RCC 7860 (cell line): Measurements from ENCODE around the gene CYP2A6.
"Not testable (repeated sequence)": the region's sequence is repeated elsewhere in the genome, so short reads cannot be mapped to it uniquely, and the experiment has no call there.

ENCODE experiments used
- DNase-seq: peaks from one replicate; pipeline ENCODE4 v3.0.0-alpha.2; 2015; ENCODE audit warnings: low spot score
- FAIRE-seq: peaks from 2 replicates; lab custom pipeline; 2012; peaks lifted over from hg19 to GRCh38; lab: Jason Lieb, UNC

The CYP2A6 gene

DNA sequence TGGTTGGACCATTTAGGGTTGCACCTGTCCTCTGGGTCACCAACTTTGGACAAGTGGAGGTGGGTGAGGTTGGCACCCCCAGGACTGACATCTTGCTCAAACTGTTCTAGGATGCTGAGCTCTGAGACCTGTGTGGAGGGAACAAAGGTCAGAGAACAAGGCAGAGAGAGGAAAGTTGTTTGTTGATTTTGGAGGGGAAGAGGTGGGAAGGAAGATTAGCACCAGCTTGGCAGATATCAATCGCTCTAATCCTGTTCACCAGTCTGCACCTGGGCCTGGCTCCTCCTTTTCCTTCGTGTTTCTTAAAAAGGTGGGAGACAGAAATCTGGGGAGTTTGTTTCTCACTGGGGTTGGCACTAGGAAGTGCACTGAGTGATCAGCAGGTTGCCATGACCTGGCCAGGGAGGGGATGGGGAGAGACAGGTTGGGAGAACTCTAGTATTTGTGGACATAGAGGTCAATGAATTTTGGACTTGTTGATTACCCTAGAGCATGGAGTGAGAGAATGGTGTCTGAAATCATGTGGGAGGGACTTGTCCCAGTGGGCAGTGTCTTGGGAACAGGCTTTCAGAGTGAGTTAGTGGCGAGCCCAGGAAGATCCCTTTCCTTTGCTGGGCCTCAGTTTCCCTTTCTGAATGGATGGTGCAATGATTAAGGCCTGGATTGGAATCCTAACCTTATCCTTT is 2.4 kb upstream of the CYP2A6 start:
- FAIRE-seq, DNase-seq: not testable (repeated sequence)

DNA sequence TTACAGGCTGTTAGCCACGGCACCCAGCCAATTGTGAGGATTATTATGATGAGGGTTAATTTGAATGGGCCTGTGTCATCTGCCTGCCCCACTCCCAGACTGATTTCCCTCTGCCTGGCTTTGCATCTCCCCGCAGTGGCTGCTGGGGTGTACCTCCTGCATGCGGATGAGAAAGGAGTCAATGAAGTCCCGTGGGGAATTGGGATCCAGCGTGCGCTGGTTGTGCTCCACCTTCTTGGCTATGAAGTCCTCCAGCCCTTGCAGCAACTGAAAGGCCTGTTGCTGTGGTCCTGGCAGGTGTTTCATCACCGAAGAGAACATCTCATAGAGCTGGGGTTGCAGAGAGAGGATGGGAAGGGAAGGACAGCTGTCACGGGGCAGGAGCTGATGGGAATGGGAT is 3.5 kb downstream of the CYP2A6 start:
- FAIRE-seq, DNase-seq: not testable (repeated sequence)

GRCh38 chr19:40843653-40844052 is 6.6 kb downstream of the CYP2A6 start:
- not testable (repeated sequence) for FAIRE-seq, DNase-seq

GRCh38 chr19:40842997-40843652 is 7.1 kb downstream of the CYP2A6 start:
- DNase-seq, FAIRE-seq: not testable (repeated sequence)

- FAIRE-seq, DNase-seq: not testable (repeated sequence)
Observed at GRCh38 chr19:40842012-40842411, 8.2 kb downstream of the CYP2A6 start.

DNA sequence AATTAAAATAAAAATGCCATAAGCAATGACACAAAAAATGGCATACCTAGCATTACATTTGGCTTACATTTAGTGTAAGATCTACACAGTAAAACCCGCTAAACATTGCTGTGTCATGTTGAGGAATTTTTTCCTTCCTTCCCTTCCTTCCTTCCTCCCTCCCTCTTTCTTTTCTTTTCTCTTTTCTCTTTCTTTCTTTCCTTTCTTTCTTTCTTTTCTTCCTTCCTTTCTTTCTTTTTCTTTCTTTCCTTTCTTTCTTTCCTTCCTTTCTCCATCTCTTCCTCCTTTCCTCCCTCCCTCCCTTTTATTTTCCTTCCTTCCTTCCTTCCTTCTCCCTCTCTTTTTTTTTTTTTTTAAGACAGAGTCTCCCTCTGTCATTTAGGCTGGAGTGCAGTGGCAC is 11.8 kb downstream of the CYP2A6 start:
- FAIRE-seq, DNase-seq: not testable (repeated sequence)

- no peak for DNase-seq
- no peak for FAIRE-seq
Observed at GRCh38 chr19:40836754-40837429, 13.4 kb downstream of the CYP2A6 start.

DNA sequence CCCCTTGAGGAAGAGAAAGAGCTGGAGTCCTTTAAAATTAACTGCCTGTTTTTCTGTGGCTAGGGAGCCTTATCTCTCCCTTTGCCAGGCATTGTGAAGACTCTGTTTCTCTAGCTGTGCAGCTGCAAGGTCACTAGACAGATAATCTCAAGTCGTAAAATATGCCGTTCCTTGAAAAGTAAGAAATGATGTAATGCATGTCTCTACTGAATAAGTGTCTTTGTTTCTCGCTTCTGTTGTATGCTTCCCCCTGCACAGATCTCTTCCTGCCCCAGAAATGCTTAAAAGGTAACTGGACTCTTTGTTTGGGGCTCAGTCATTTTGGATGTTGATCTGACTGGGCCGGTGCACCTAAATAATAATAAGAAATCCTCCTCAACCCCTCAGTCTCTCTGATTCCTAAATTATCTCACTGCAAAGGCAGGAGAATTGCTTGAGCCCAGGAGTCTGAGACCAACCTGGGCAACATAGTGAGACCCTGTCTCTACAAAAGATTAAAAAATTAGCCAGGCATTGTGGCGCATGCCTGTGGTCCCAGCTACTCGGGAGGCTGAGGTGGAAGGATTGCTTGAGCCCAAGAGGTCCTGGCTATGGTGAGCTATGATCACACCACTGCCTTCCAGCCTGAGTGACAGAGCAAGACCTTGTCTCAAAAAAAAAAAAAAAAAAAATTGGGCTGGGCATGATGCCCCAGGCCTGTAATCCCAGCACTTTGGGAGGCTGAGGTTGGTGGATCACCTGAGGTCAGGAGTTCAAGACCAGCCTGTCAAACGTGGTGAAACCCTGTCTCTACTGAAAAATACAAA is 16.3 kb downstream of the CYP2A6 start:
- not testable (repeated sequence) for DNase-seq, FAIRE-seq

DNA sequence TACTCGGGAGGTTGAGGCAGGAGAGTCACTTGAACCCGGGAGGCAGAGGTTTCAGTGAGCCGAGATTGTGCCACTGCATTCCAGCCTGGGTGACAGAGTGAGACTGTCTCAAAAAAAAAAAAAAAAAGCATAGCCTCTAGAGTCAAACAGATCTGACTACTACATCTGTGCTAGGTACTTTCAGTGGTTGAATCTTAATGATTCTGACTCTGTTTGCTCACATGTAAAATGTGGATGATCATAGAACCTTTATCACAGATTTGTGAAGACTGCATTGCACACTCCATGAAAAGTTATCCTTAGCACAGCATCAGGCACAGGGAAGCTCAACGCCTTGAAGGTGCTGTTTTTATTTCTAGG is 17.8 kb downstream of the CYP2A6 start:
- DNase-seq, result not testable (repeated sequence)

DNA sequence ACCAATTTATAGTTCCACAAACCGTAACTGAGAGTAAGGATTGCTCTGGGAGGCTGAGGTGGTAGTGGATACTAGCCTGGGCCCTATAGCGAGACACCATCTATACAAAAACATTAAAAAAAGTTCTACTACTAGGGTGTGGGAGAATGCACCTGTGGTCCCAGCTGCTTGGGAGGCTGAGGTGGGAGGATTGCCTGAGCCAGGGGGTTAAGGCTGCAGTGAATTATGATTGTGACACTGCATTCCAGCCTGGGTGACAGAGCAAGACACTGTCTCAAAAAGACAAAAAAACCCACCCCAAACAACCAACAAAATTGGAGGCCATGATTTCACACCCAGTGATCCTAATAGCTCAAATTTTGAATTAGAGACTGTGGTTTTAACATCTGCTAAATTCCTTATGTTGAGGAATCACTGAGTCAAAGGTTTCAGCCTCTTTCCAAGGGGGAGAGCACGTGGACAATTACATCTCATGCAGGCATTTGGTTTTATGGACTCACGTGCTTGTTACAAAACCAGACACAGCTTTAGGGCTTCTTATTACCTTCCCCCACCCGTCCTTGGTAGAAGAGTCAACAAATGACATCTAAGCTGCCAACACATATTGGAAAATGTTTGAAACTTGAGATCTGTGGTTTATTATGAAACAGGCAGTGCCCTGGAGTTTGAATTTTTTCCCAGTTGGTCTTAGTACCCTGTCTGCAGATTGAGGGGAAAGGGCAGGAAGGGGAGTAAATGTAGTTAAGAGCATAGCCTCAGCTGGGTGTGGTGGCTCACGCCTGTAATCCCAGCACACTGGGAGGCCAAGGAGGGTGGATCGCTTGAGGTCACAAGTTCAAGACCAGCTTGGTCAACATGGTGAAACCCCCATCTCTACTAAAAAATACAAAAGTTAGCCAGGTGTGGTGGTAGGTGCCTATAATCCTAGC is 18.5 kb downstream of the CYP2A6 start:
- FAIRE-seq (no peak), DNase-seq (peak; percentile 52)

More for the DNA sequence above, 17.8 kb downstream of the CYP2A6 start:
- FAIRE-seq, result not testable (repeated sequence)

DNA sequence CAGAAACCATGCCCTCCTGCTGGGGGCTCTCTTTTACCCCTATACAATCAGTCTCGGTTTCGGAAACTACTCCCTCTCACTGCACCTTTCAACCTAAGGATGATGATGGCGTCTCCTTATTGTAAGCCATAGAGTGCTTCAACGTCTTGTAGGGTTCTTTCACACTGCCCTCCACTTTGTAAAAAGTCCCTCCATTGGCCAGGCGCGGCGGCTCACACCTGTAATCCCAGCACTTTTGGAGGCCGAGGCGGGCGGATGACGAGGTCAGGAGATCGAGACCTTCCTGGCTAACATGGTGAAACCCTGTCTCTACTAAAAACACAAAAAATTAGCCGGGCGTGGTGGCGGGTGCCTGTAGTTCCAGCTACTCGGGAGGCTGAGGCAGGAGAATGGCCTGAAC is 19.5 kb downstream of the CYP2A6 start:
- FAIRE-seq, DNase-seq: not testable (repeated sequence)

DNA sequence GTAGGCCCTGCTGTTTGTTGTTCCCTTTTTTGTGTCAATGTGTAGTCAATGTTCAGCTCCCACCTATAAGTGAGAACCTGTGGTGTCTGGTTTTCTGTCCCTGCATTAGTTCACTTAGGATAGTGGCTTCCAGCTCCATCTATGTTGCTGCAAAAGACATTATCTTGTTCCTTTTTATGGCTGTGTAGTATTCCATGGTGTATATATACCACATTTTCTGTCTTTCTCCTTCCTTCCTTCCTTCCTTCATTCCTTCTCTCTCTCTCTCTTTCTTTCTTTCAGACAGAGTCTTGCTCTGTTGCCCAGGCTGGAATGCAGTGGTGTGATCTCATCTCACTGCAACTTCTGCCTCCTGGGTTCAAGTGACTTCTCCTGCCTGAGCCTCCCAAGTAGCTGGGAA is 21.0 kb downstream of the CYP2A6 start:
- FAIRE-seq (no peak), DNase-seq (no peak)

DNA sequence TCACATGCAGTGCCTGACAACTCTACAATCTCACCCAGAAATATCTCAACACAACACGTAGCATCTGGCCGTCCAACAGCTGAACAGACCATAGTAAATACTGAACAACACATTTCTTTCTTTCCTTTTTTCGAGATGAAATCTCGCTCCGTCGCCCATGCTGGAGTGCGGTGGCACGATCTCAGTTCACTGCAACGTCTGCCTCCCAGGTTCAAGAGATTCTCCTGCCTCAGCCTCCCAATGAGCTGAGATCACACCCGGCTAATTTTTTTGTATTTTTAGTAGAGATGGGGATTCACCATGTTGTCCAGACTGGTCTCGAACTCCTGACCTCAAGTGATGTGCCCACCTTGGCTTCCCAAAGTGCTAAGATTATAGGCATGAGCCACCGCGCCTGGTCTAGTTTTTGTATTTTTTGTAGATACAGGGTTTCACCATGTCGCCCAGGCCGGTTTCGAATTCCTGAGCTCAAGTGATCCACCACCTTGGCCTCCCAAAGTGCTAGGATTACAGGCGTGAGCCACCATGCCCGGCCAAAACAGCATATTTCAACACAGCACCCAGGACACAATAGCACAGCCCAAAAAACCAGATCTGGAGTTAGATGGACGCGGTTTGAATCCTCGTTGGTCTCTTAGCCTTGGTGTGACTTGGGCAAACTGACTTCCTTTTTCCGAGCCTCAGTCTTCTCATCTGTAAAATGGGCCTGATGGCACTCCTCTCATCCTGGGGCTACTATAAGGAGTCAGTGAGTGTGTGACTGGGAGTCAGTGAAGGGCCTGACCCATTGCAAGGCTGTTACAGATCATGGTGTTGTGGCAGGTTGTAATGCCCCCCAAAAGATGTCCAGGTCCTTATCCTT is 22.6 kb downstream of the CYP2A6 start:
- DNase-seq, result no peak

DNA sequence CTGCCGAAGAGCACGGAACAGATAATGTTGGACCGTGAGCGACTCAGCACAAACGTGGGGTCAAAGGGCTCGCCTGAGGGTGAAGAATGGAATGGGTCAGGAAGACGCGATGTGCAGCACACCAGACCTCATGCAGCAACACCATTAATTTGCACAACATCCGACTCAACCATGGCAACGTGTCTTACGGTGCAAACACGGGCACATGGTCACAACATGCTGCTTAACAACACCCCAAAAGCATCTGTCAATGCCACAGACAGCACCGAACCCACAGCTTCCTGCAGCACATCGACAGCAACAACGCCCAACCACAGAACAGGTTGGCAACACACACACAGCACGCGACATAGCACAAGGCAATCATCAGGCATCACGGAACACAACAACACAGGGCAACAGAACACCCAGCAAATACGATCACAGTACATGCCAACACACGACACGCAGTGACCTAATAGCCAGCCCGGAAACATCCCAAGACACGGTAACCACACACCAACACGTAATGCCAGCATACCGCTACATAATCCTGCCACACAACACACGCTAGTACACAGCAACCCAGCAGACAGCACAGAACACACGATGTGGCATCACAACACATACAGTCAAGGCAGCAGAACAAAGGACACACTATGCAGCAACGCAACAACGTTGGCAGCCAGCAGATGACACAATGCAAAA is 23.4 kb downstream of the CYP2A6 start:
- not testable (repeated sequence) for FAIRE-seq

More for the DNA sequence above, 22.6 kb downstream of the CYP2A6 start:
- no peak for FAIRE-seq

DNA sequence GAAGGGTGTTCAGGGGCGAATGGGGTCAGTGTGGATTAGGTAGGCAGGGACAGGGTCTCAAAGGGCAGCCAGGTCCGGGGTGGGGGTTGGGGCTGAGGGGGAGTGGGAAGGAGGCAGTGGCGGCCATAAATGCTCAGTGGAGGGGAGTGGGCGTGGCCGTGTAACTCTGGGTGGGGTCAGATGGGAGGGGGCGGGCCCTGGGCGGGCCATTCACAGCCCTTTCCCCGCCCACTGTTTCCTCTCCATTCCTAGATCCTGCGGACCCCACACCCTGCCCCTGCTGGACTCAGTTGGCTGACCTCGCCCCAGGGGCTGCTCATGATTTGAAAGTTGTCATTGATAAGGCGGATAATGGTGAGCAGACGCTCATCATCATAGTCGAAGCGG is 23.9 kb downstream of the CYP2A6 start:
- FAIRE-seq, DNase-seq: not testable (repeated sequence)

More for the DNA sequence above, 23.4 kb downstream of the CYP2A6 start:
- not testable (repeated sequence) for DNase-seq

GRCh38 chr19:40825460-40826095 is 24.7 kb downstream of the CYP2A6 start:
- FAIRE-seq, DNase-seq: not testable (repeated sequence)

DNA sequence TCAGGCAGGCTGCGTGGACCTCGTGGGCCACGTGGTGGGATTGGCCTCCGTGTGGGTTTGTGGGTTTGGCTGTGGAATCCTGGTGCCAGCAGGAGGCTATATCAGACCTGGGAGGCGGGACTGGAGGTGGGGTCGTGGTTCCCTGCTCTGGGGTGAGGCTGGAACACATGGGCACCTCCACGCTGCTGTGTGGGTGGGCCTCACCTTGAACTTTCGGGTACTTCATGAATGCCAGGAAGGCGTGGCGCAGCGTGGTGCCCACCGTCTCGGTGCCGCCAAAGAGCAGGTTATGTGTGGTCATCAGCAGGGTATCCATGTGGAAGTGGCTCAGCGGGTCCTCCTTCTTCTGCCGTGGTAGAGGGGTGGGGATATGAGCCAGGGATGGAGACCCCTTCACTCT is 25.3 kb downstream of the CYP2A6 start:
- FAIRE-seq, DNase-seq: not testable (repeated sequence)
